ENCODE measurements around the gene ZGPAT. TPM values are rescaled to one million over a fixed set of nuclear protein-coding genes. Genes with fewer than 3 reads are reported as not detected.

The ZGPAT gene
- total and polyA plus RNA-seq, 2 of the 13 experiments (the other 11 are each of a cell fraction or from before 2014, with no cell fraction given) = 23.0 to 41.9 TPM

DNA sequence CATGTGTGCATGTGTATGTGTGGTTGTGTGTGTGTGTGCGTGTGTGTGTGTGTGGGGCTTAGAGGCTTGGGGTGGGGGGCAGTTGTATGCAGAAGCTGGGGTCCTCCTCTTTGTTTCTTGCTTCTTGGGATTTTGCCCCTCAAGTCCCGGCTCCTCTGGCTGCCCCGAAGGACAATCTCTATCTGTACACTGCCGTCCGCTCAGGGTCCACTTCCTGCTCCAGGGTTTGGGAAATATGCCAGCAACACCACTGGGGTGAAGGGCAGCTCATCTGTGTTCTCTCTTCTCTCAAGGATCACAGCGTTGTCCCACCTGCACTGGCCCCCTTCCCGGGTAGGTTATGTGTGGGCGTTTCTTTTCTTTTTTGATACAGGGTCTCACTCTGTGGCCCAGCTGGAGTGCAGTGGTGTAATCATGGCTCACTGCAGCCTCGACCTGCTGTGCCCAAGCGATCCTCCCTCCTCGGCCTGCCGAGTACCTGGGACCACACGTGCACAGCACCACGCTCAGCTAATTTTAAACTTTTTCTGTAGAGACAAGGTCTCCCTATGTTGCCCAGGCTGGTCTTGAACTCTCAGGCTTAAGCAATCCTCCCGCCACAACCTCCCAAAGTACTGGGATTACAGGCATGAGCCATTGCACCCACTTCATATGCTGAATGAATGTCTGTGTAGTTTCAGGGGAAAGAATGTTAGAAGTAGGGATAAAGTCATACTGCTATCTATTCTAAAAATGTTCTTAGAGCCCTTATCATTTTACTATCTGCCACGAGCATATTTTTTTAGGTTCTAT is 57.4 kb downstream of the ZGPAT start (continued):
- TF ChIP-seq ZNF430 (CRISPR knock-in tag; IDR thresholded peaks at IDR 0.05) (no peak), ZNF350 (CRISPR knock-in tag; IDR thresholded peaks at IDR 0.05; ENCODE audit: borderline replicate concordance, low read depth) (peak; percentile 62; the same call in 1 of the 2 replicates), NFKB2 (CRISPR knock-in tag; IDR thresholded peaks at IDR 0.05; ENCODE audit: borderline replicate concordance) (peak; percentile 48; the same call in 1 of the 2 replicates), ZSCAN12 (CRISPR knock-in tag; IDR thresholded peaks at IDR 0.05) (no peak), AHDC1 (CRISPR knock-in tag; IDR thresholded peaks at IDR 0.05; ENCODE audit: borderline replicate concordance) (0 out of 2 replicates have a peak, but pooled peaks have one; percentile 35), PRDM15 (CRISPR knock-in tag; IDR thresholded peaks at IDR 0.05) (peak; percentile 54; the same call in 1 of the 2 replicates), DRAP1 (CRISPR knock-in tag; IDR thresholded peaks at IDR 0.05) (peak; percentile 41; the same call in 1 of the 2 replicates), ZBTB20 (CRISPR knock-in tag; IDR thresholded peaks at IDR 0.05; ENCODE audit: borderline replicate concordance, low read depth) (peak; percentile 82; the same call in 1 of the 2 replicates), ZFP91 (CRISPR knock-in tag; IDR thresholded peaks at IDR 0.05; ENCODE audit: borderline replicate concordance) (peak; percentile 22; the same call in 1 of the 2 replicates)
- TF ChIP-seq, protein P1, sequence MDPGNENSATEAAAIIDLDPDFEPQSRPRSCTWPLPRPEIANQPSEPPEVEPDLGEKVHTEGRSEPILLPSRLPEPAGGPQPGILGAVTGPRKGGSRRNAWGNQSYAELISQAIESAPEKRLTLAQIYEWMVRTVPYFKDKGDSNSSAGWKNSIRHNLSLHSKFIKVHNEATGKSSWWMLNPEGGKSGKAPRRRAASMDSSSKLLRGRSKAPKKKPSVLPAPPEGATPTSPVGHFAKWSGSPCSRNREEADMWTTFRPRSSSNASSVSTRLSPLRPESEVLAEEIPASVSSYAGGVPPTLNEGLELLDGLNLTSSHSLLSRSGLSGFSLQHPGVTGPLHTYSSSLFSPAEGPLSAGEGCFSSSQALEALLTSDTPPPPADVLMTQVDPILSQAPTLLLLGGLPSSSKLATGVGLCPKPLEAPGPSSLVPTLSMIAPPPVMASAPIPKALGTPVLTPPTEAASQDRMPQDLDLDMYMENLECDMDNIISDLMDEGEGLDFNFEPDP (CRISPR knock-in tag; conservative IDR thresholded peaks at IDR 0.05) = no peak
